ENCODE results near the gene WDR77. TPM values are rescaled to one million over a fixed set of nuclear protein-coding genes. Genes with fewer than 3 reads are reported as not detected.
A peak's percentile ranks its signal among the peaks of the same experiment; 100 is the strongest.

Gene WDR77
- total RNA-seq = 8.6 TPM

GRCh38 chr1:111448918-111449702 lies at the start of gene WDR77, which contains the start of gene ATP5PB:
Gene WDR77 (minus strand): TSS chr1:111449256. CDS start chr1:111449169, 87 bp downstream.
Gene ATP5PB (plus strand): TSS chr1:111449464. CDS start chr1:111449542, 78 bp downstream.
- peak within 1 kb of the TSS; percentile 97 for H3K4me3 ChIP-seq (ENCODE audit: low read length)
- H3K9me3 ChIP-seq (ENCODE audit: low read depth, low read length) = no peaks in the 10 kb centered on the region
- peaks cover 47% of the 10 kb centered on the region for H3K4me1 ChIP-seq (ENCODE audit: insufficient read depth, low read length)
- no peaks in the 10 kb centered on the region for H3K27me3 ChIP-seq (ENCODE audit: insufficient read depth, low read length)

GRCh38 chr1:111497592-111497991 lies 48.5 kb upstream of the WDR77 start:
- peaks cover 22% of the 10 kb centered on the region for H3K4me1 ChIP-seq (ENCODE audit: insufficient read depth, low read length)
- no peaks in the 10 kb centered on the region for H3K9me3 ChIP-seq (ENCODE audit: low read depth, low read length)
- H3K4me3 ChIP-seq (ENCODE audit: low read length) = no peak overlapping the region
- no peaks in the 10 kb centered on the region for H3K27me3 ChIP-seq (ENCODE audit: insufficient read depth, low read length)

- H3K27me3 ChIP-seq (ENCODE audit: insufficient read depth, low read length) = no peaks in the 10 kb centered on the region
- no peaks in the 10 kb centered on the region for H3K9me3 ChIP-seq (ENCODE audit: low read depth, low read length)
- peaks cover 20% of the 10 kb centered on the region for H3K4me1 ChIP-seq (ENCODE audit: insufficient read depth, low read length)
- no peak overlapping the region for H3K4me3 ChIP-seq (ENCODE audit: low read length)
Measured at GRCh38 chr1:111496398-111496797, 47.3 kb upstream of the WDR77 start.

GRCh38 chr1:111491070-111491469 lies 42.0 kb upstream of the WDR77 start:
- Histone ChIP-seq H3K4me3 (ENCODE audit: low read length) (no peak overlapping the region), H3K27me3 (ENCODE audit: insufficient read depth, low read length) (no peaks in the 10 kb centered on the region), H3K9me3 (ENCODE audit: low read depth, low read length) (no peaks in the 10 kb centered on the region), H3K4me1 (ENCODE audit: insufficient read depth, low read length) (peaks cover 45% of the 10 kb centered on the region)

- no peak overlapping the region for H3K4me3 ChIP-seq (ENCODE audit: low read length)
Measured at GRCh38 chr1:111490220-111490619, 41.2 kb upstream of the WDR77 start.

GRCh38 chr1:111489604-111490003 lies 40.5 kb upstream of the WDR77 start:
- H3K9me3 ChIP-seq (ENCODE audit: low read depth, low read length) = no peaks in the 10 kb centered on the region
- peaks cover 45% of the 10 kb centered on the region for H3K4me1 ChIP-seq (ENCODE audit: insufficient read depth, low read length)
- no peaks in the 10 kb centered on the region for H3K27me3 ChIP-seq (ENCODE audit: insufficient read depth, low read length)
- no peak overlapping the region for H3K4me3 ChIP-seq (ENCODE audit: low read length)

More at GRCh38 chr1:111490220-111490619, 41.2 kb upstream of the WDR77 start:
- Histone ChIP-seq H3K4me1 (ENCODE audit: insufficient read depth, low read length) (peaks cover 45% of the 10 kb centered on the region), H3K27me3 (ENCODE audit: insufficient read depth, low read length) (no peaks in the 10 kb centered on the region), H3K9me3 (ENCODE audit: low read depth, low read length) (no peaks in the 10 kb centered on the region)

GRCh38 chr1:111488669-111489068 lies 39.6 kb upstream of the WDR77 start:
- Histone ChIP-seq H3K4me1 (ENCODE audit: insufficient read depth, low read length) (peaks cover 54% of the 10 kb centered on the region), H3K9me3 (ENCODE audit: low read depth, low read length) (no peaks in the 10 kb centered on the region), H3K27me3 (ENCODE audit: insufficient read depth, low read length) (no peaks in the 10 kb centered on the region), H3K4me3 (ENCODE audit: low read length) (no peak overlapping the region)

GRCh38 chr1:111487133-111487532 lies 38.1 kb upstream of the WDR77 start:
- Histone ChIP-seq H3K4me3 (ENCODE audit: low read length) (no peak overlapping the region), H3K27me3 (ENCODE audit: insufficient read depth, low read length) (no peaks in the 10 kb centered on the region), H3K9me3 (ENCODE audit: low read depth, low read length) (no peaks in the 10 kb centered on the region), H3K4me1 (ENCODE audit: insufficient read depth, low read length) (peaks cover 62% of the 10 kb centered on the region)

GRCh38 chr1:111486431-111486830 lies 37.4 kb upstream of the WDR77 start:
- Histone ChIP-seq H3K4me1 (ENCODE audit: insufficient read depth, low read length) (peaks cover 69% of the 10 kb centered on the region), H3K9me3 (ENCODE audit: low read depth, low read length) (no peaks in the 10 kb centered on the region), H3K27me3 (ENCODE audit: insufficient read depth, low read length) (no peaks in the 10 kb centered on the region), H3K4me3 (ENCODE audit: low read length) (no peak overlapping the region)

- H3K4me1 ChIP-seq (ENCODE audit: insufficient read depth, low read length) = peaks cover 69% of the 10 kb centered on the region
- no peaks in the 10 kb centered on the region for H3K9me3 ChIP-seq (ENCODE audit: low read depth, low read length)
- H3K27me3 ChIP-seq (ENCODE audit: insufficient read depth, low read length) = no peaks in the 10 kb centered on the region
- no peak overlapping the region for H3K4me3 ChIP-seq (ENCODE audit: low read length)
Measured at GRCh38 chr1:111484391-111485026, 35.5 kb upstream of the WDR77 start.

GRCh38 chr1:111483876-111484275 lies 34.8 kb upstream of the WDR77 start:
- Histone ChIP-seq H3K4me3 (ENCODE audit: low read length) (no peak overlapping the region), H3K27me3 (ENCODE audit: insufficient read depth, low read length) (no peaks in the 10 kb centered on the region), H3K9me3 (ENCODE audit: low read depth, low read length) (no peaks in the 10 kb centered on the region), H3K4me1 (ENCODE audit: insufficient read depth, low read length) (peaks cover 63% of the 10 kb centered on the region)

GRCh38 chr1:111483166-111483565 lies 34.1 kb upstream of the WDR77 start:
- no peak overlapping the region for H3K4me3 ChIP-seq (ENCODE audit: low read length)
- peaks cover 60% of the 10 kb centered on the region for H3K4me1 ChIP-seq (ENCODE audit: insufficient read depth, low read length)
- H3K27me3 ChIP-seq (ENCODE audit: insufficient read depth, low read length) = no peaks in the 10 kb centered on the region
- H3K9me3 ChIP-seq (ENCODE audit: low read depth, low read length) = no peaks in the 10 kb centered on the region

GRCh38 chr1:111481387-111482221 lies 32.5 kb upstream of the WDR77 start:
- no peak overlapping the region for H3K4me3 ChIP-seq (ENCODE audit: low read length)
- H3K27me3 ChIP-seq (ENCODE audit: insufficient read depth, low read length) = no peaks in the 10 kb centered on the region
- no peaks in the 10 kb centered on the region for H3K9me3 ChIP-seq (ENCODE audit: low read depth, low read length)
- H3K4me1 ChIP-seq (ENCODE audit: insufficient read depth, low read length) = peaks cover 62% of the 10 kb centered on the region

GRCh38 chr1:111480674-111481073 lies 31.6 kb upstream of the WDR77 start:
- Histone ChIP-seq H3K9me3 (ENCODE audit: low read depth, low read length) (no peaks in the 10 kb centered on the region), H3K4me1 (ENCODE audit: insufficient read depth, low read length) (peaks cover 71% of the 10 kb centered on the region), H3K27me3 (ENCODE audit: insufficient read depth, low read length) (no peaks in the 10 kb centered on the region), H3K4me3 (ENCODE audit: low read length) (no peak overlapping the region)

- Histone ChIP-seq H3K4me3 (ENCODE audit: low read length) (no peak overlapping the region), H3K9me3 (ENCODE audit: low read depth, low read length) (no peaks in the 10 kb centered on the region), H3K27me3 (ENCODE audit: insufficient read depth, low read length) (no peaks in the 10 kb centered on the region), H3K4me1 (ENCODE audit: insufficient read depth, low read length) (peaks cover 74% of the 10 kb centered on the region)
Measured at GRCh38 chr1:111476761-111477309, 27.8 kb upstream of the WDR77 start.
